IMR-90 (cell line): Measurements from ENCODE around the gene ACACB. TPM values are rescaled to one million over a fixed set of nuclear protein-coding genes. Genes with fewer than 3 reads are reported as not detected.

Experiments used
- ATAC-seq: fragments of 200-7000 bp; cut with Tn5 transposase; 2 replicates; pipeline ENCODE4 v1.9.1; 2020; ENCODE audit warnings: low read depth, mild to moderate bottlenecking, moderate library complexity
- BruUV-seq: library from RNA; stranded (reverse); fragments of 400-500 nt; replicated peaks from 2 replicates; lab custom pipeline; 2021; lab: Mats Ljungman, UMichigan
- CTCF ChIA-PET: fragments of 300-600 bp; formaldehyde crosslinking; extraction: SDS; loops from one replicate; lab custom pipeline; 2021; ENCODE audit warnings: antibody characterized with exemption; lab: Yijun Ruan, JAX
- POLR2A ChIA-PET: fragments of 300-600 bp; sonication (Branson Sonifier 250); formaldehyde crosslinking; loops from one replicate; lab custom pipeline; 2022; ENCODE audit warnings: antibody characterized with exemption; ENCODE audit not compliant: unreplicated experiment; lab: Charles Lee
- DNase-seq: peaks from one replicate; pipeline ENCODE4 v3.0.0; 2013
- H2AFZ ChIP-seq: replicated peaks from 2 replicates; pipeline ENCODE3; 2013; ENCODE audit warnings: low read length, mild to moderate bottlenecking; ENCODE audit not compliant: poor library complexity
- H2AK5ac ChIP-seq: 2 replicates; pipeline ENCODE4 v1.6.1; 2013; ENCODE audit warnings: low read depth, low read length, inconsistent platforms
- H2AK9ac ChIP-seq: replicated peaks from 2 replicates; pipeline ENCODE3; 2013; ENCODE audit warnings: mild to moderate bottlenecking, low read depth, low read length, moderate library complexity; ENCODE audit not compliant: poor library complexity
- H2BK120ac ChIP-seq: 2 replicates; pipeline ENCODE4 v1.6.1; 2013; ENCODE audit warnings: low read depth, low read length, inconsistent platforms
- H2BK15ac ChIP-seq: 3 replicates; pipeline ENCODE4 v1.6.1; 2013; ENCODE audit warnings: low read depth, low read length, inconsistent platforms
- H2BK20ac ChIP-seq: 2 replicates; pipeline ENCODE4 v1.6.1; 2013; ENCODE audit warnings: low read depth, mild to moderate bottlenecking, inconsistent platforms, low read length, moderate library complexity
- H2BK5ac ChIP-seq: 2 replicates; pipeline ENCODE4 v1.6.1; 2013; ENCODE audit warnings: mild to moderate bottlenecking, low read depth, low read length, inconsistent platforms; ENCODE audit not compliant: poor library complexity, severe bottlenecking
- H3K14ac ChIP-seq: replicated peaks from 2 replicates; pipeline ENCODE4 v1.6.1; 2013; ENCODE audit warnings: low read depth, low read length, inconsistent platforms
- H3K18ac ChIP-seq: 2 replicates; pipeline ENCODE4 v1.6.1; 2013; ENCODE audit warnings: low read depth, low read length, control low read depth
- H3K23ac ChIP-seq: 2 replicates; pipeline ENCODE4 v1.6.1; 2013; ENCODE audit warnings: low read depth, low read length, inconsistent platforms
- H3K27ac ChIP-seq: 2 replicates; pipeline ENCODE4 v1.5.1; 2013; ENCODE audit warnings: mild to moderate bottlenecking, control low read depth, low read length; ENCODE audit not compliant: insufficient read depth
- H3K27me3 ChIP-seq: 2 replicates; pipeline ENCODE4 v1.6.1; 2013; ENCODE audit warnings: low read length; ENCODE audit not compliant: control insufficient read depth, insufficient read depth
- H3K36me3 ChIP-seq: 2 replicates; pipeline ENCODE4 v1.6.1; 2013; ENCODE audit warnings: low read length, mixed read lengths; ENCODE audit not compliant: control insufficient read depth, insufficient read depth
- H3K4ac ChIP-seq: 2 replicates; pipeline ENCODE4 v1.6.1; 2013; ENCODE audit warnings: low read depth, low read length, inconsistent platforms
- H3K4me1 ChIP-seq: 2 replicates; pipeline ENCODE4 v1.6.1; 2013; ENCODE audit warnings: low read length, mixed read lengths; ENCODE audit not compliant: control insufficient read depth, insufficient read depth
- H3K4me2 ChIP-seq: 2 replicates; pipeline ENCODE4 v1.6.1; 2013; ENCODE audit warnings: low read depth, mild to moderate bottlenecking, control low read depth, low read length, moderate library complexity
- H3K4me3 ChIP-seq: 2 replicates; pipeline ENCODE4 v1.5.1; 2013; ENCODE audit warnings: low read depth, mild to moderate bottlenecking, control low read depth, low read length, moderate library complexity; ENCODE audit not compliant: insufficient read depth
- H3K56ac ChIP-seq: 2 replicates; pipeline ENCODE4 v1.6.1; 2013; ENCODE audit warnings: low read length, inconsistent platforms; ENCODE audit not compliant: insufficient read depth; ENCODE audit errors: extremely low read depth
- H3K79me1 ChIP-seq, 2 experiments: 2 replicates each; pipeline ENCODE4 v1.6.1; 2013; ENCODE audit warnings: low read length in 2 of 2, inconsistent platforms in 1 of 2, low read depth in 1 of 2
- H3K9ac ChIP-seq: 2 replicates; pipeline ENCODE4 v1.6.1; 2013; ENCODE audit warnings: low read depth, low read length, control low read depth
- H3K9me1 ChIP-seq: 2 replicates; pipeline ENCODE4 v1.6.1; 2013; ENCODE audit warnings: low read length, inconsistent platforms; ENCODE audit not compliant: insufficient read depth
- H3K9me3 ChIP-seq: 2 replicates; pipeline ENCODE4 v1.6.1; 2013; ENCODE audit warnings: low read length; ENCODE audit not compliant: control insufficient read depth, insufficient read depth
- H4K20me1 ChIP-seq: 2 replicates; pipeline ENCODE4 v1.6.1; 2013; ENCODE audit warnings: low read length, inconsistent platforms; ENCODE audit not compliant: insufficient read depth
- H4K5ac ChIP-seq: 2 replicates; pipeline ENCODE4 v1.6.1; 2013; ENCODE audit warnings: mild to moderate bottlenecking, low read depth, low read length, control low read depth
- H4K8ac ChIP-seq, 2 experiments: 2 replicates each; pipeline ENCODE4 v1.6.1; 2013; ENCODE audit warnings: low read depth in 2 of 2, low read length in 2 of 2, control low read depth in 1 of 2, inconsistent platforms in 1 of 2
- H4K91ac ChIP-seq: 2 replicates; pipeline ENCODE4 v1.6.1; 2013; ENCODE audit warnings: low read depth, low read length, inconsistent platforms; ENCODE audit not compliant: insufficient read depth
- BHLHE40 ChIP-seq: fragments of 150-350 bp; IDR thresholded peaks from 2 replicates; pipeline ENCODE4 v1.6.1; 2016; ENCODE audit warnings: mild to moderate bottlenecking, low read depth, low read length
- CEBPB ChIP-seq: IDR thresholded peaks from 2 replicates; pipeline ENCODE4 v1.6.1; 2012; ENCODE audit warnings: low read depth, low read length, improper control_type of control experiment
- CHD1 ChIP-seq: IDR thresholded peaks from 2 replicates; pipeline ENCODE4 v1.6.1; 2012; ENCODE audit warnings: low read depth, low read length, improper control_type of control experiment
- MAFK ChIP-seq: IDR thresholded peaks from 2 replicates; pipeline ENCODE4 v1.6.1; 2012; ENCODE audit warnings: low read depth, low read length, improper control_type of control experiment
- MAZ ChIP-seq: IDR thresholded peaks from 2 replicates; pipeline ENCODE4 v1.6.1; 2012; ENCODE audit warnings: low read depth, mild to moderate bottlenecking, low read length, improper control_type of control experiment, moderate library complexity, borderline replicate concordance
- MXI1 ChIP-seq: IDR thresholded peaks from 2 replicates; pipeline ENCODE4 v1.6.1; 2012; ENCODE audit warnings: low read depth, mild to moderate bottlenecking, low read length, moderate library complexity, borderline replicate concordance
- RAD21 ChIP-seq: IDR thresholded peaks from 2 replicates; pipeline ENCODE4 v1.6.1; 2012; ENCODE audit warnings: low read length, improper control_type of control experiment
- RCOR1 ChIP-seq: IDR thresholded peaks from 2 replicates; pipeline ENCODE4 v1.6.1; 2012; ENCODE audit warnings: mild to moderate bottlenecking, low read length, improper control_type of control experiment; ENCODE audit not compliant: insufficient replicate concordance
- RFX5 ChIP-seq: IDR thresholded peaks from 2 replicates; pipeline ENCODE4 v1.8.0; 2012; ENCODE audit warnings: low read depth, mild to moderate bottlenecking, low read length, moderate library complexity
- SMC3 ChIP-seq: fragments of 150-350 bp; IDR thresholded peaks from 2 replicates; pipeline ENCODE4 v1.6.1; 2016; ENCODE audit warnings: low read depth, mild to moderate bottlenecking, antibody characterized with exemption, low read length, moderate library complexity
- USF2 ChIP-seq: fragments of 150-350 bp; IDR thresholded peaks from 2 replicates; pipeline ENCODE4 v1.6.1; 2017; ENCODE audit warnings: mild to moderate bottlenecking, antibody characterized with exemption, low read length, low read depth
- WGBS, 2 experiments: methylation state at CpG; one replicate each; pipeline versions ENCODE4 v1.1.5 to v1.1.7; 2013; ENCODE audit warnings: missing lambda C conversion rate in 2 of 2; ENCODE audit not compliant: insufficient read length in 1 of 2; ENCODE audit errors: extremely low coverage in 2 of 2; 5-methylcytosine and 5-hydroxymethylcytosine counted together
- dilution Hi-C: fragments of 300-500 bp; cut with HindIII; formaldehyde crosslinking; loops from one replicate; pipeline ENCODE4 v1.14.3; 2018; ENCODE audit warnings: low sequenced_read_pairs; ENCODE audit not compliant: unreplicated experiment
- in situ Hi-C: fragments of 300-500 bp; cut with MboI; formaldehyde crosslinking; loops from 3 replicates; pipeline ENCODE4 v1.14.3; 2019; ENCODE audit warnings: low sequenced_read_pairs, inconsistent platforms, mixed read lengths
- intact Hi-C: fragments of 100-400 bp; cut with micrococcal nuclease; formaldehyde crosslinking; loops from 2 replicates; pipeline ENCODE4 v1.10.0; 2022
- polyA plus RNA-seq, 3 experiments: library from polyadenylated mRNA; depleted of rRNA; stranded (reverse); fragments of >200 nt; gene quantifications; 2 replicates each; pipeline ENCODE4 v1.2.3, GENCODE V29; 2012; ENCODE audit warnings: low replicate concordance in 1 of 3
- total RNA-seq: library from RNA; depleted of rRNA; stranded (reverse); fragments of >200 nt; gene quantifications from 2 replicates; pipeline ENCODE4 v1.2.3, GENCODE V29; 2012
- TF ChIP-seq, protein P1 (sequence below): conservative IDR thresholded peaks from 2 replicates; pipeline ENCODE4 v1.5.1; 2012; ENCODE audit warnings: mild to moderate bottlenecking, low read depth, low read length, improper control_type of control experiment
- TF ChIP-seq, protein P2 (sequence below): fragments of 150-350 bp; IDR thresholded peaks from 2 replicates; pipeline ENCODE4 v1.6.1; 2016; ENCODE audit warnings: low read depth, mild to moderate bottlenecking, low read length, moderate library complexity, borderline replicate concordance

The ACACB gene
- total and polyA plus RNA-seq, 2 of the 4 experiments (the other 2 are of a cell fraction): 2.0 to 2.1 TPM

DNA sequence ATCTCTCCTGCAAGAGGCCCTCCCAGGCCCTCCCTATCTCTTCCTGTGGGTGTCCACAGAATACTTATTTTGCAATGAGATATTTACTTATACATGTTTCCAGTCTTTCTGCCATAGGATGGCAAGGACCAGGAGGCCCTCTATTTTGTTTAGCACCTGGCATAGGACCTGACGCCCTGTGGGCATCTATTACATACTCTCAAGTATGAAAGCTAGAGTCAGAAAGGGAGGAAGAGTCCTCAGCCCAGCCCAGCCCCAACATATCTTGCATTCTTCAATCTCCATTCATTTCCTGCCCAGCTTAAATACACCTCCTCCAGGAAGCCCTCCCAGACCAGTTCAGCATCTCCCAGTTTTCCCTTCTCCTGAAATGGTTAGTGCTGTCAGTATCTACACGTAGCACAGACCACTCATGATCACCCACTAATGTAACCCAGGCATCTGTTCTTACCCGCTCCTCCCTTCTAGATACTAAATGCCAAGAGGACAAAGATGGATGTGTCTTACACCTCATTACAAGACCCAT is 185.3 kb downstream of the ACACB start:
- no peak overlapping the region for H2BK120ac ChIP-seq
- H2AFZ ChIP-seq: no peak overlapping the region
- H3K18ac ChIP-seq: no peak overlapping the region
- intact Hi-C loops (no loop called here), in situ Hi-C loops (no loop called here), dilution Hi-C loops (no loop called here)
- BruUV-seq: no TSS peak
- no peak overlapping the region for H2AK5ac ChIP-seq
- H3K9me3 ChIP-seq: no peaks in the 10 kb centered on the region
- TF ChIP-seq MAFK: no peak
- no peak for TF ChIP-seq RCOR1
- TF ChIP-seq, protein P1, sequence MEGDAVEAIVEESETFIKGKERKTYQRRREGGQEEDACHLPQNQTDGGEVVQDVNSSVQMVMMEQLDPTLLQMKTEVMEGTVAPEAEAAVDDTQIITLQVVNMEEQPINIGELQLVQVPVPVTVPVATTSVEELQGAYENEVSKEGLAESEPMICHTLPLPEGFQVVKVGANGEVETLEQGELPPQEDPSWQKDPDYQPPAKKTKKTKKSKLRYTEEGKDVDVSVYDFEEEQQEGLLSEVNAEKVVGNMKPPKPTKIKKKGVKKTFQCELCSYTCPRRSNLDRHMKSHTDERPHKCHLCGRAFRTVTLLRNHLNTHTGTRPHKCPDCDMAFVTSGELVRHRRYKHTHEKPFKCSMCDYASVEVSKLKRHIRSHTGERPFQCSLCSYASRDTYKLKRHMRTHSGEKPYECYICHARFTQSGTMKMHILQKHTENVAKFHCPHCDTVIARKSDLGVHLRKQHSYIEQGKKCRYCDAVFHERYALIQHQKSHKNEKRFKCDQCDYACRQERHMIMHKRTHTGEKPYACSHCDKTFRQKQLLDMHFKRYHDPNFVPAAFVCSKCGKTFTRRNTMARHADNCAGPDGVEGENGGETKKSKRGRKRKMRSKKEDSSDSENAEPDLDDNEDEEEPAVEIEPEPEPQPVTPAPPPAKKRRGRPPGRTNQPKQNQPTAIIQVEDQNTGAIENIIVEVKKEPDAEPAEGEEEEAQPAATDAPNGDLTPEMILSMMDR: no peak
- TF ChIP-seq CHD1: no peak
- no peak for TF ChIP-seq MAZ
- no peak for TF ChIP-seq BHLHE40
- TF ChIP-seq, protein P2, sequence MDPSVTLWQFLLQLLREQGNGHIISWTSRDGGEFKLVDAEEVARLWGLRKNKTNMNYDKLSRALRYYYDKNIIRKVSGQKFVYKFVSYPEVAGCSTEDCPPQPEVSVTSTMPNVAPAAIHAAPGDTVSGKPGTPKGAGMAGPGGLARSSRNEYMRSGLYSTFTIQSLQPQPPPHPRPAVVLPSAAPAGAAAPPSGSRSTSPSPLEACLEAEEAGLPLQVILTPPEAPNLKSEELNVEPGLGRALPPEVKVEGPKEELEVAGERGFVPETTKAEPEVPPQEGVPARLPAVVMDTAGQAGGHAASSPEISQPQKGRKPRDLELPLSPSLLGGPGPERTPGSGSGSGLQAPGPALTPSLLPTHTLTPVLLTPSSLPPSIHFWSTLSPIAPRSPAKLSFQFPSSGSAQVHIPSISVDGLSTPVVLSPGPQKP: no peak
- TF ChIP-seq RAD21: no peak
- no peak for TF ChIP-seq RFX5
- no peak for TF ChIP-seq MXI1
- no peak for TF ChIP-seq USF2
- no peak for TF ChIP-seq CEBPB
- no peak for TF ChIP-seq SMC3
- DNase-seq: no peak
- H3K4me2 ChIP-seq: no peak overlapping the region
- no peak overlapping the region for H3K4me3 ChIP-seq
- ATAC-seq: no peak
- H2BK20ac ChIP-seq: no peak overlapping the region
- H3K79me1 ChIP-seq: no peaks in the 10 kb centered on the region
- H3K9me1 ChIP-seq: no peaks in the 10 kb centered on the region
- H4K5ac ChIP-seq: no peak overlapping the region
- no peaks in the 10 kb centered on the region for H4K20me1 ChIP-seq
- H4K91ac ChIP-seq: no peak overlapping the region
- no peak overlapping the region for H3K56ac ChIP-seq
- H3K9ac ChIP-seq: no peak overlapping the region
- no peaks in the 10 kb centered on the region for H3K4me1 ChIP-seq
- no peaks in the 10 kb centered on the region for H3K36me3 ChIP-seq
- POLR2A ChIA-PET: no interaction called here
- H3K4ac ChIP-seq: no peak overlapping the region
- peaks cover 26% of the 10 kb centered on the region for H3K27me3 ChIP-seq
- no peak overlapping the region for H2BK15ac ChIP-seq
- H2AK9ac ChIP-seq: no peak overlapping the region
- CTCF ChIA-PET: interaction anchor here (0.6 kb wide), 1 partner anchor 22 kb away, joined by 7 read pairs; no protein-coding TSS in a partner anchor
- no peak overlapping the region for H3K23ac ChIP-seq
- H2BK5ac ChIP-seq: no peak overlapping the region
- no peak overlapping the region for H3K14ac ChIP-seq
- H3K27ac ChIP-seq: no peak overlapping the region
- 56% methylated on average over 1 of the region's 3 CpGs; no CpG with 5 or more reads in 1 of the 2 experiments for WGBS, 2 experiments
- no peak overlapping the region for H4K8ac ChIP-seq
